HEK293T (cell line): ENCODE results near the gene CLMN.

ENCODE experiments used
- CTCF ChIA-PET: fragments of 350-600 bp; formaldehyde crosslinking; extraction: SDS; loops from one replicate; lab custom pipeline; 2021; ENCODE audit warnings: antibody characterized with exemption, inconsistent platforms; lab: Yijun Ruan, JAX
- POLR2A ChIA-PET: fragments of 350-600 bp; formaldehyde crosslinking; extraction: SDS; loops from one replicate; lab custom pipeline; 2020; ENCODE audit warnings: antibody characterized with exemption, inconsistent platforms; lab: Yijun Ruan, JAX
- DNase-seq: peaks from one replicate; pipeline ENCODE4 v3.0.0; 2012; ENCODE audit warnings: mixed read lengths; ENCODE audit errors: extremely low spot score
- BHLHE40 ChIP-seq: fragments of 450-650 bp; IDR thresholded peaks from 2 replicates; pipeline ENCODE4 v1.6.1; 2016; ENCODE audit warnings: mild to moderate bottlenecking, moderate library complexity, borderline replicate concordance
- CTBP1 ChIP-seq: fragments of 450-650 bp; IDR thresholded peaks from 2 replicates; pipeline ENCODE4 v1.6.1; 2016; ENCODE audit warnings: borderline replicate concordance
- ELF4 ChIP-seq: fragments of 450-650 bp; IDR thresholded peaks from 2 replicates; pipeline ENCODE4 v1.6.1; 2017; ENCODE audit warnings: antibody characterized with exemption
- FOXA1 ChIP-seq: fragments of 450-650 bp; IDR thresholded peaks from 2 replicates; pipeline ENCODE4 v1.6.1; 2016; ENCODE audit warnings: mild to moderate bottlenecking
- FOXK2 ChIP-seq: fragments of 450-650 bp; IDR thresholded peaks from 2 replicates; pipeline ENCODE4 v1.6.1; 2016; ENCODE audit warnings: mild to moderate bottlenecking
- FOXM1 ChIP-seq: fragments of 450-650 bp; IDR thresholded peaks from 2 replicates; pipeline ENCODE4 v1.6.1; 2017; ENCODE audit warnings: mild to moderate bottlenecking, borderline replicate concordance
- HDGF ChIP-seq: fragments of 450-650 bp; IDR thresholded peaks from 2 replicates; pipeline ENCODE4 v1.6.1; 2017; ENCODE audit warnings: antibody characterized with exemption, borderline replicate concordance
- L3MBTL2 ChIP-seq: fragments of 450-650 bp; conservative IDR thresholded peaks from 2 replicates; pipeline ENCODE4 v1.6.1; 2016; ENCODE audit warnings: mild to moderate bottlenecking
- LEF1 ChIP-seq: fragments of 450-650 bp; IDR thresholded peaks from 2 replicates; pipeline ENCODE4 v1.6.1; 2017; ENCODE audit warnings: mild to moderate bottlenecking, borderline replicate concordance
- SP1 ChIP-seq: fragments of 450-650 bp; IDR thresholded peaks from 2 replicates; pipeline ENCODE4 v1.6.1; 2017
- SUZ12 ChIP-seq: fragments of 450-650 bp; IDR thresholded peaks from 2 replicates; pipeline ENCODE4 v1.6.1; 2016; ENCODE audit warnings: mild to moderate bottlenecking
- TARDBP ChIP-seq: fragments of 450-650 bp; IDR thresholded peaks from 2 replicates; pipeline ENCODE4 v1.6.1; 2016
- ZNF384 ChIP-seq: fragments of 450-650 bp; IDR thresholded peaks from 2 replicates; pipeline ENCODE4 v1.6.1; 2016

The CLMN gene

DNA sequence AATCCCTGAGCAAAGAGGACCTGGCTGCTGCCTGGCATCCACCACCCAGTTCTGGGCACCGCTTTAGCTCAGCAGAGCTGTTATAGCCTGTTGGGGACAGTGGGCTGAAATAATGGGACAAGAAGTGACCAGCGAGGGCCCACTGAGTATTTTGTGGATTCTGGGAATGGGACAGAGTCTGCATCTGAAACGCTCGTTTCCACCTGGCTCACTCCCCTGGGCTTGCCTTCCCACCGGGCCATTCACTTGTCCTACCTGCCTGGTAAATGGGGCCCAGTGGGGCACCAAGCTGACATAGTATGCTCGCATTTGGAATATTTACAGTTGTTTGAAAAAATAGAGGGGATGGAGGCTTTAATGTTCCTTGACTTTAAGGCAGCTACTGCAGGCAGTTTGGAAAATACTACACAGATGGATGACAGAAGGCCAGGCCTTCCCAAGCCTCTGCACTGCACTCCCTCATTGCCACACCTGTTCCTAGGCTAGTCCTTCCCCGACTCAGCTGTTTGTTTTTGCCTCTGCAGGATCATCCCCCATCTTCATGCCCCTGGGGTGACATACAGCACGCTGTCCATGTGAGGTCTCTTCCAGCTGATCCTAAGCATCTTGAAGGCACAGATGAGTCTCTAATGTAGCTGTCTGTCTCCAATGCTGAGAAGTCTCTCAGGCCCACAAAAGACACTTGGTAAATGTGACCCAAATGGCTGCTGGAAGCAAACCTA lies 101.1 kb downstream of the CLMN start:
- ChIA-PET CTCF (no interaction called here), POLR2A (no interaction called here)
- DNase-seq = no peak
- TF ChIP-seq HDGF (no peak), LEF1 (no peak), TARDBP (no peak), ELF4 (no peak), CTBP1 (no peak), FOXK2 (no peak)

- no peak for DNase-seq
- ChIA-PET POLR2A (no interaction called here), CTCF (no interaction called here)
- no peak for TF ChIP-seq L3MBTL2
- no peak for TF ChIP-seq HDGF
- TF ChIP-seq FOXK2 = no peak
Observed at GRCh38 chr14:95218006-95218405, 101.7 kb downstream of the CLMN start.

DNA sequence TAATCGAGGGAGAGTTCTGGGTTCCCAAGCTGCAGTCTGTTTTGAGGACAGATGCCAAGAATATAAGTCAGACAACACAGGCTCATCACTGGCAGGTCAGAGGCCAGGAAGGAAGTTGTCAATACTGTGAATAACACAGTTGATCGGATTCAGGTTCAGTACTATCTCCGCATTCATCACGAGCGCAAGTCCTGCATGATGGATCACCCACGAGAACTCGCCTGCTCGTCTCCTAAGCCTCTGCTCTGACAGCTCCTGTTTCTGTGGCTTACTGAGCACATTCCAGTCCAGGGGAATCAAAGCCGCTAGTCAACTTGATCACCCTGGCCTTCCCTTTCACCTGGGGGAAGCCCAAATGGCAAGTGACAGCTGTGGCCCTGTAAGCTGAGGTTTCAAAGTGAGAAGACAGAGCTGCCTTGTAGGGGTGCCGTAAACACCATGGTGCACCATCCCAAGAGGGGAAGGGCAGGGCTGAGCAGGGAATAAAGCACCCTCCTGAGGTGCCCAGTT lies 102.3 kb downstream of the CLMN start:
- CTCF ChIA-PET = no interaction called here
- no peak for DNase-seq
- POLR2A ChIA-PET = no interaction called here
- TF ChIP-seq SP1 (no peak), CTBP1 (no peak), ZNF384 (no peak), FOXK2 (no peak)

DNA sequence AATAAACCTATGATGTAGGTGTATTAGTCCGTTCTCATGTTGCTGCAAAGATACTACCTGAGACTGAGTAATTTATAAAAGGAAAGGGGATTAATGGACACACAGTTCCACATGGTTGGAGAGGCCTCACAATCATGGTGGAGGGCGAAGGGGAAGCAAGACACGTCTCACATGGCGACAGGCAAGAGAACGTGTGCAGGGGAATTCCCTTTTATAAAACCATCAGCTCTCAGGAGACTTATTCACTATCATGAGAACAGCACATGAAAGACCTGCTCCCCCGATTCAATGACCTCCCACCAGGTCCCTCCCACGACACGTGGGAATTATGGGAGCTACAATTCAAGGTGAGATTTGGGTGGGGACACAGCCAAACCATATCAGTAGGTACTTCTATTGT lies 103.7 kb downstream of the CLMN start:
- POLR2A ChIA-PET = no interaction called here
- no peak for DNase-seq
- CTCF ChIA-PET = no interaction called here
- TF ChIP-seq SP1 (no peak), ELF4 (no peak), FOXK2 (no peak), SUZ12 (no peak), LEF1 (no peak), ZNF384 (no peak)

DNA sequence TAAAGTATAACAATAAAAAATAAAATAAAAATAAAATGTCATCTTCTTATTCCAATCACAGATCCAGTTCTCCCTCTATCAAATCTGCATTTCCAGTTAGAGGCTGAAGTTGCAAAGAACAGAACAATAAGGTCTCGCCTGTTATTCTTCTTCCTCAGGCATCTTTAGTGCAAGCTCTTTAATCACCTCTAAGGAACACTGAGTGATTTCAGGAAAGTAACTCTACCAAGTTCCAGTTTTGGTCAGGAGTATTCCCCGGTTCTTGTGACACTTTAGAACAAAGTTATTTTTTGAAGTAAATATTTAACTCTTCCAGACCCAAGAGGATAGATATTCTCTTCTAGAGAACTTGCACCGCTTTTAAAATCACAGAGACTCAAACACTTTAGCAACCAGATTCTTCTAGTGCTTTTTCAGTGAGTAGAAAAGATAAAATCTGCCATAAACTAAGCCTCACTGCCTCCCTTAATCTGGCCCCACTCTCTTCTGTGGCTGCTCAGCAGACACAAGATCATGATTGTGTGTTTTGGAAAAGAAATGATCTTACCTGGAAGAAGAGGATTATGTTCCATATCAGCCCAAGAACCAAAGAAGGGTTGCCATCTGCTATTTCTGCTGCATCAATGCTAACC lies 104.5 kb downstream of the CLMN start:
- ChIA-PET CTCF (no interaction called here), POLR2A (no interaction called here)

DNA sequence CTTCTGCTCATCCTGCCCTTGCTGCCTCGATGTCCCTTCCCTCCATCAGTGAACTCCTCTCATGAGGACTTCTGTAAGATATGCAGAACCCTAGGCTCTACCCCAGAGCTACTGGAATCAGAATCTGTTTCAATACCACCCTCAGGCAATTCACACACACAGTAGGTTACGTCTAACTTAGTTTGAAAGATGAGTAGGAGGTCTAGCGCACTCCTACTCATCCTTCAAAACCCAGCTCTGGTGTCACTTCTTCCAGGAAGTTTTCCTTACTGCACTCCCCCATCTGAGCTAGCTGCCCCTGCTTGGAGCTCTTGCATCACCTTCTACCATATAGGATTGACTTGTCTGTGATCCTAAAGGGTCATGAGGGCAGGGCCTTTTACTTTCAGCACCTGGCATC lies 105.9 kb downstream of the CLMN start:
- CTCF ChIA-PET = no interaction called here

More for the DNA sequence above, 104.5 kb downstream of the CLMN start:
- no peak for DNase-seq
- TF ChIP-seq FOXM1 (no peak), LEF1 (no peak), ELF4 (no peak), L3MBTL2 (no peak)

GRCh38 chr14:95211721-95212504 lies 107.8 kb downstream of the CLMN start:
- DNase-seq = no peak
- TF ChIP-seq LEF1 (no peak), FOXA1 (no peak), FOXK2 (no peak)
- POLR2A ChIA-PET = no interaction called here
- CTCF ChIA-PET = interaction anchor here (1.0 kb wide), 1 partner anchor 16 kb away, joined by 3 read pairs; no protein-coding TSS in a partner anchor

More for the DNA sequence above, 105.9 kb downstream of the CLMN start:
- TF ChIP-seq BHLHE40 (no peak), SP1 (no peak), CTBP1 (no peak), LEF1 (no peak)
- POLR2A ChIA-PET = no interaction called here
- no peak for DNase-seq

DNA sequence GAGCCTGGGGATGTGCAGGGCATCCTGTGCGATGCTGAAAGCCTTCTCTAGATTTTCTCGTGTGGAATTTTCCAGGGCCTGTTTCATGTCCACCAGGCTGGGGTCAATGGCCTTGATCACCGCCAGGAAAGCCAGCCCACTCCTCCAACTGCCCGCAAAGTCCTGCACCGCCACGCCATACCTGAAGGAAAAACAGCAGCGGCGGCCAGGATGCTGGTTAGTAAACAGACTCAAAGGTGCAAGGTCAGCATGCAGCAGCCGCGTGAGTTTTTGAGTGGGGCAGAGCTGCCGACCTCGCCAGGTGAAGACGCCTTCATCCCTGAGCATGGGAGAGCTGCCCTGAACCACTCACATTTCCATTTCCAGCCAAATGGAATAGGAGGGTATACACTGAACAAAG lies 109.0 kb downstream of the CLMN start:
- DNase-seq = no peak
- ChIA-PET CTCF (interaction anchor here (1.0 kb wide), 1 partner anchor 15 kb away, joined by 3 read pairs; no protein-coding TSS in a partner anchor), POLR2A (no interaction called here)

GRCh38 chr14:95208598-95208997 lies 111.1 kb downstream of the CLMN start:
- CTCF ChIA-PET = no interaction called here

More for the DNA sequence above, 109.0 kb downstream of the CLMN start:
- TF ChIP-seq ZNF384 (no peak), LEF1 (no peak)

More at GRCh38 chr14:95208598-95208997, 111.1 kb downstream of the CLMN start:
- POLR2A ChIA-PET = no interaction called here
- no peak for TF ChIP-seq HDGF
- TF ChIP-seq CTBP1 = no peak
- no peak for TF ChIP-seq SUZ12
- no peak for TF ChIP-seq L3MBTL2
- TF ChIP-seq FOXK2 = no peak
- no peak for TF ChIP-seq LEF1
- TF ChIP-seq BHLHE40 = no peak
- no peak for DNase-seq
